Muscle of leg (tissue), 11 donors: ENCODE measurements around the gene TMEM121B. TPM values are rescaled to one million over a fixed set of nuclear protein-coding genes. Genes with fewer than 3 reads are reported as not detected.

Experiments used
- DNase-seq: peaks from one replicate; pipeline ENCODE4 v3.0.0; 2013
- H3K27ac ChIP-seq: one replicate; pipeline ENCODE4 v1.5.1; 2013; ENCODE audit warnings: mild to moderate bottlenecking, low read length, control low read depth
- H3K27me3 ChIP-seq: one replicate; pipeline ENCODE4 v1.6.1; 2013; ENCODE audit warnings: low read length; ENCODE audit not compliant: control insufficient read depth, insufficient read depth
- H3K36me3 ChIP-seq: one replicate; pipeline ENCODE4 v1.6.1; 2013; ENCODE audit warnings: low read length; ENCODE audit not compliant: control insufficient read depth, insufficient read depth
- H3K4me1 ChIP-seq: one replicate; pipeline ENCODE4 v1.6.1; 2013; ENCODE audit warnings: low read length; ENCODE audit not compliant: control insufficient read depth, insufficient read depth
- H3K4me3 ChIP-seq: one replicate; pipeline ENCODE4 v1.5.1; 2013; ENCODE audit warnings: low read length, control low read depth
- H3K9me3 ChIP-seq: replicated peaks from 2 replicates; pipeline ENCODE4 v1.6.1; 2013; ENCODE audit warnings: low read depth, low read length; ENCODE audit not compliant: control insufficient read depth
- WGBS: methylation state at CpG from one replicate; pipeline ENCODE4 v1.1.5; 2013; ENCODE audit warnings: missing lambda C conversion rate; ENCODE audit not compliant: insufficient coverage; 5-methylcytosine and 5-hydroxymethylcytosine counted together
- polyA plus RNA-seq, 8 donors: library from polyadenylated mRNA; unstranded; fragments of 120-200 nt; gene quantifications; one replicate each; pipeline versions ENCODE4 v1.2.1 to v1.2.3, GENCODE V29; 2013; ENCODE audit warnings: inconsistent platforms in 1 of 8, low replicate concordance in 1 of 8; ENCODE audit not compliant: insufficient read length in 8 of 8, insufficient read depth in 1 of 8
- total RNA-seq: library from RNA; stranded (reverse); fragments of 120-200 nt; gene quantifications from one replicate; pipeline ENCODE4 v1.2.4, GENCODE V29; 2013

TMEM121B gene
- total and polyA plus RNA-seq, 9 donors: 1.2 to 5.8 (median 3.5) TPM

DNA sequence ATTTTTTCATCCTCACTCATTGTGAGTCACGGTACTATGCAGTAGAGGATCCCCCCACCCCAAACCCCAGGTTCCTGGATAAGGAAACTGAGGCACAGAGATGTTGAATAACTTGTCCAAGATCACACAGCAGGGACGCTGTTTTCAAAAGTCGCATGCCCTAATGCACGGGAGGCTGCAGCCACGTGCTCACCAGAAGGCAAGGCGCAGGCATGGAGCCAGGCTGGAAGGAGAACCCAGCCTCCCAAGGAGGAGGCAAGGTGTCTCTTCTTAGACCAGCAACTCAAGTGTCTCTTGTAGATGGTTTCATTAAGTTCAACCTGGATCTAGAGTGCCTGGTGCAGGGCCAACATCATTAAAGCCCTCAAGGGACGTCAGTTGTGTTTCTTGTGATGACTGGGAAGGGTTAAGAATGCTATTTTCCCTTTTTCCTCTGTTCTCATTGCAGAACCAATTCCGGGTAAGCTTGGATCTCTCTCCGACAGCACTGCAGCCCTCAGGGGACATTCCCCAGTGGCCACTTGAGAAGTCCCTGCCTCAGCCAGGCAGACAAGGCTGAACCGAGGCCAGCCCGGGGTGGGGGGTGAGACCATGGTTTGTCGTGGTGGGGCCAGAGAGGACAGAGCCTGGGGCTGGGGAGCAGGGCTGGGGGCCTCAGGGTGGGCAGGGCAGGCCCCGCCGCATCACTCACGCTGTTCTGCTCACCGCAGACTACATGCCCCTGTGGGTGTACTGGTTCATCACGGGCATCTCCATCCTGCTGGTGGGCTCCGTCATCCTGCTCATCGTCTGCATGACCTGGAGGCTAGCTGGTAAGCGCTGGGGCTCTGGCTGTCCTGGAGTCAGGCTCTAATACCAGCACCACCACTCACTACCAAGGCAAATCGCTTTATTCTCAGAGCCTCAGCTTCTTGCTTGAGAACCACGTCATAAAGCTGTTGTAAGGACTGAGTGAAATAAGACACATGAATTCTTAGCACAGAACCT is 15.7 kb downstream of the TMEM121B start:
- Histone ChIP-seq H3K4me3 (no peak overlapping the region), H3K36me3 (peaks cover 39% of the 10 kb centered on the region), H3K27me3 (no peaks in the 10 kb centered on the region), H3K4me1 (no peaks in the 10 kb centered on the region), H3K27ac (no peak overlapping the region), H3K9me3 (no peaks in the 10 kb centered on the region)
- no peak for DNase-seq
- 65% methylated on average over 15 of the region's 22 CpGs for WGBS

DNA sequence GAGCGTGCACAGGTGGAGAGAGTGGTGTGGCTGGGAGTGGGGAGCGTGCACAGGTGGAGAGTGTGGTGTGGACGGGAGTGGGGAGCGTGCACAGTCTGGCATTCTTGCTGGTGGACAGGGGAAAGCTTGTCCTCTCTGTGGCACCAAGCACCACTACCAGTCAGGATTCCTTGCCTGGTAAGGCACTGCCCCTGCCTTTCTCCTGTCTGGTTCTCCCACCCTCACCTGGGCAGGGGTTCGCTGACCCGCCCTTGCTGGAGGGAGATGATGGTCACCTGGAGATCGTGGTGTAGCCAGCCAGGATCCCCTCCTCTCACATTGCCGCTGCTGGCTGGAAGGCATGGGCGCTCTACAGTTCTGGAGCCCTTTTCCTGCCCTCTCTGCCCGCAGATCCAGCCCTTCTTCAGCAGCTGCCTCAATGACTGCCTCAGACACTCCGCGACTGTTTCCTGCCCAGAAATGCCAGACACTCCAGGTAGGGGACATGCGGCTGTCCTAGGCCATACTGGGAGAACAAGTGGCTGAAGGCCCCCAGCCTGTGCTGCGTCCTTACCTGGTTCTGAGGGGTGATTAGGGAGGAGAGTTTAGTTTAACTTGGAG is 16.7 kb downstream of the TMEM121B start:
- 89% methylated on average over 11 of the region's 14 CpGs for whole genome bisulfite sequencing
- Histone ChIP-seq H3K27me3 (no peaks in the 10 kb centered on the region), H3K36me3 (peaks cover 42% of the 10 kb centered on the region), H3K9me3 (no peaks in the 10 kb centered on the region), H3K27ac (no peak overlapping the region), H3K4me3 (no peak overlapping the region), H3K4me1 (no peaks in the 10 kb centered on the region)
- DNase-seq: no peak

DNA sequence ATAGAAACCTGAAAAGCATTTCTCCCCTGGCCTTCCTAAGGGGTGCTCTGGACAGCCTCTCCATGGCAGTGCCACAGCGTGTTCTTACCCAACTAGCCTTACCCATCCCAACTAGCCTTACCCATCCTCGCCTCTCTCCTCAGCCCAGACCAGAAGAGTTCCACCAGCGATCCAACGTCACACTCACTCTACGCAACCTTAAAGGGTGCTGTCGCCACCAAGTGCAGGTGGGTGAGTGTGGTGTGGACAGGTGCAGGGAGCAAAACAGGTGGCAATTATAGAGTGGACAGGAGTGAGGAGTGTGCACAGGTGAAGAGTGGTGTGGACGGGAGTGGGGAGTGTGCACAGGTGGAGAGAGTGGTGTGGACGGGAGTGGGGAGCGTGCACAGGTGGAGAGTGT is 17.8 kb downstream of the TMEM121B start:
- DNase-seq: no peak
- Histone ChIP-seq H3K4me1 (no peaks in the 10 kb centered on the region), H3K27ac (no peak overlapping the region), H3K4me3 (no peak overlapping the region), H3K9me3 (no peaks in the 10 kb centered on the region), H3K36me3 (peaks cover 45% of the 10 kb centered on the region), H3K27me3 (no peaks in the 10 kb centered on the region)
- 92% methylated on average over 5 of the region's 9 CpGs for WGBS

GRCh38 chr22:17102297-17102667 is 18.9 kb downstream of the TMEM121B start:
- Histone ChIP-seq H3K9me3 (no peaks in the 10 kb centered on the region), H3K27ac (no peak overlapping the region), H3K36me3 (peaks cover 47% of the 10 kb centered on the region), H3K4me3 (no peak overlapping the region), H3K4me1 (no peaks in the 10 kb centered on the region), H3K27me3 (no peaks in the 10 kb centered on the region)
- WGBS: 100% methylated on average over 1 of the region's 7 CpGs
- no peak for DNase-seq

DNA sequence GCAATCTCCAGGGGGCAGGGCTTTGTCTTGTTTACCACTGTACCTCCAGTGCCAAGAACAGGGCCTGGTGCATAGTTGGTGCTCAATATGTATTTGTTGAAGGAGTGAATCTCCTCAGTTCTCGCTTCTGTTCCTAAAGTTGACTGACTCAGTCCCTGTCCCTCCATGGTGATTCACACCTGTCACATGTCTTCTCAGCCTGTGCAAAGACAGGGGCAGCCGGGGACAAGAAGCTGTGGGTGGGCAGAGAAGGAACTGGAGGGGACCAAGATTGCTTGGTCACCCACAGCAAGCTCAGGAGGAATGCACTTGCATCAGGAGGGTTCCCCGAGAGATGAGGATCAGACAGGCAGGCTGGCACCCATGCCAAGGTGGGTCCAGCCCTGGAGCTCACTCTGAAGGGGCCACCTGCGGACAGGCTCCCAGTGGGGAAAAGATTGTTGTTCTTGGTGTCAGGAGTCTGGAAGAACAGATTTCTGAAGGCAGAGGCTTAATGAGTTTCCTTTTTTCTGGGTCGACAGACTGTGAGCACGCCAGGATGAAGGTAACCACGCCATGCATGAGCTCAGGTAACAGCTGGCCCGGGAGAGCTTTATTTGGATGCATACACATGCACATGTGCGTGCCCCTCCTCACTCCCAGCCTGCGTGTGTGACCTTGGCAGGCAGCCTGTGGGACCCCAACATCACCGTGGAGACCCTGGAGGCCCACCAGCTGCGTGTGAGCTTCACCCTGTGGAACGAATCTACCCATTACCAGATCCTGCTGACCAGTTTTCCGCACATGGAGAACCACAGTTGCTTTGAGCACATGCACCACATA is 19.5 kb downstream of the TMEM121B start:
- no peak overlapping the region for H3K4me3 ChIP-seq
- H3K27ac ChIP-seq: no peak overlapping the region
- no peaks in the 10 kb centered on the region for H3K27me3 ChIP-seq
- DNase-seq: no peak
- H3K4me1 ChIP-seq: no peaks in the 10 kb centered on the region
- WGBS: 76% methylated on average over 12 of the region's 14 CpGs
- no peaks in the 10 kb centered on the region for H3K9me3 ChIP-seq
- H3K36me3 ChIP-seq: peaks cover 44% of the 10 kb centered on the region

GRCh38 chr22:17100621-17101020 is 20.5 kb downstream of the TMEM121B start:
- H3K4me3 ChIP-seq: no peak overlapping the region
- WGBS: 76% methylated on average over 5 of the region's 6 CpGs
- H3K27ac ChIP-seq: no peak overlapping the region
- H3K27me3 ChIP-seq: no peaks in the 10 kb centered on the region
- peaks cover 35% of the 10 kb centered on the region for H3K36me3 ChIP-seq
- no peak for DNase-seq
- no peaks in the 10 kb centered on the region for H3K4me1 ChIP-seq
- H3K9me3 ChIP-seq: no peaks in the 10 kb centered on the region

DNA sequence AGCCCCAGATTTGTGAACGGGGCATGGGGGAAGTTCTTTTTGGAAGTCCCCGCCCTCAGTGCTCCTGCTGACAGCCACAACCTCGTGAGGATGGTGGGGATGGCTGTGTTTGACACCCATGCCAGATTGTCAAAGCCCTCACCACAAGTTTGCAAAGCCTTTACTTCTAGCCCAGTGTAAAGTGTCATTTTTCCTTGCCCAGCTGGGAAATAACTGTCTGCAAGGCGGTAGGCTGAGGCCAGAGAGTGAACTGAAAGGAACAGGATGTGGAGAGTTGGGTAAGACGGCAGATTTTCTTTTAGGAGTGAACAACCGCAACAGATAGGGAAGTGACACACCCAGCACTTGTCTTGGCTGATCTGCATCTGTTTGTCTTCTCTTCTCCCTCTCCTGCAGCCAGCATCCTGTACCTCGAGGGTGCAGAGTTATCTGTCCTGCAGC is 22.8 kb downstream of the TMEM121B start:
- no peak overlapping the region for H3K27ac ChIP-seq
- H3K4me1 ChIP-seq: no peaks in the 10 kb centered on the region
- H3K9me3 ChIP-seq: no peaks in the 10 kb centered on the region
- H3K27me3 ChIP-seq: no peaks in the 10 kb centered on the region
- no peak overlapping the region for H3K4me3 ChIP-seq
- peak; percentile 47 for DNase-seq
- WGBS: 56% methylated on average over 3 of the region's 7 CpGs
- H3K36me3 ChIP-seq: peaks cover 26% of the 10 kb centered on the region

GRCh38 chr22:17097701-17098100 is 23.5 kb downstream of the TMEM121B start:
- no peaks in the 10 kb centered on the region for H3K4me1 ChIP-seq
- WGBS: 91% methylated on average over 5 of the region's 6 CpGs
- H3K27ac ChIP-seq: no peak overlapping the region
- H3K27me3 ChIP-seq: no peaks in the 10 kb centered on the region
- H3K9me3 ChIP-seq: no peaks in the 10 kb centered on the region
- no peak overlapping the region for H3K4me3 ChIP-seq
- DNase-seq: no peak
- H3K36me3 ChIP-seq: peaks cover 26% of the 10 kb centered on the region

- Histone ChIP-seq H3K27me3 (no peaks in the 10 kb centered on the region), H3K27ac (no peak overlapping the region), H3K36me3 (peaks cover 23% of the 10 kb centered on the region), H3K9me3 (no peaks in the 10 kb centered on the region), H3K4me1 (no peaks in the 10 kb centered on the region), H3K4me3 (no peak overlapping the region)
- DNase-seq: no peak
- 17% methylated on average over 1 of the region's 6 CpGs for WGBS
These were observed 24.1 kb downstream of the TMEM121B start for GRCh38 chr22:17097062-17097461.

DNA sequence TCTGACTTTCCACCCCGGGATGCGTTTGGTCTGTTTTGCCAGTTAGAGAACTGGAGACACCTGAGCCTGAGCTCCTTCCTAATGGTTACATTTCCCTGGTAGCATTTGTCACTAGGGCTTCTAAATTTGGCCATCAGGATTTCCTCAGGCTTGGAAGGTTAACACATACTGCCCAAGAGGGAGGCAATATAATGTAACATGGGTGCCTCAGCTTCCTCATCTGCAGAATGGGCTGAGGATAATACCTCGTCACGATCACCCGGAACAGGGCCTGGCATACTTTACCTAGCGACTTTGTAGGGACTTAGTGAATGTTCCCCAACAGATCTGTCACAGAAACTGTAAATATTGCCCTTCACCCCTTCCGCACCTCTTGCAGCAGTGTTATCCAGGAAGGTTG is 25.1 kb downstream of the TMEM121B start:
- no peak overlapping the region for H3K4me3 ChIP-seq
- H3K27me3 ChIP-seq: no peaks in the 10 kb centered on the region
- 98% methylated on average over 6 of the region's 7 CpGs for WGBS
- H3K4me1 ChIP-seq: no peaks in the 10 kb centered on the region
- no peak for DNase-seq
- peaks cover 17% of the 10 kb centered on the region for H3K36me3 ChIP-seq
- no peaks in the 10 kb centered on the region for H3K9me3 ChIP-seq
- H3K27ac ChIP-seq: no peak overlapping the region
